Smooth muscle cell of the brain vasculature (primary cell): ENCODE measurements around the gene SLC51B.
"Not testable (repeated sequence)": the region's sequence is repeated elsewhere in the genome, so short reads cannot be mapped to it uniquely, and the experiment has no call there.

Source experiments
- DNase-seq: peaks from one replicate; pipeline ENCODE4 v3.0.0-alpha.2; 2012; ENCODE audit warnings: low read depth, low spot score

SLC51B gene

GRCh38 chr15:65083262-65083701 lies 38.1 kb downstream of the SLC51B start:
- no peak for DNase-seq

- DNase-seq: no peak
These were observed 39.5 kb downstream of the SLC51B start for GRCh38 chr15:65084500-65085206.

- DNase-seq: no peak
These were observed 40.1 kb downstream of the SLC51B start for GRCh38 chr15:65085207-65085753.

GRCh38 chr15:65085990-65086679 lies 40.9 kb downstream of the SLC51B start:
- no peak for DNase-seq

DNA sequence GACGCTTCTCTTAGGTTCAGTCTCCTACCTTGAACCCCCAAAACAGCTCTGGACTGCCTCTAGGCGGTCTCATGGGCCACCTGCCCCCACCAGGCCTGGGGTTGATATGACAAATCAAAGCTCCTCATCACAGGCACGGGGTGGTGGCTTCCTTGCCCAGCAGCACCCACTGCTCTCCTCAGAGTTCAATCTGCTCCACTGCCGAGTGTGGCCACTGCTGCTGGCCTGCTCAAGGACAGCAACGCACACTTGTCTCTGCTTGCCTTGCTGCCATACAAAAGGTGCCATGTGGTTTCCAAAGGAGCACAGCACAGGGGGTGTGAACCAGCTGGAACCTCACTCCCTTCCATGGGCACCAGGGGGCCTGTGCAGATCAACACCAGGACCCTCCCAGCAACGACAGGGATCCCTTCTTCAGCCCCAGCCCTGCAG lies 41.5 kb downstream of the SLC51B start:
- DNase-seq: no peak

- DNase-seq: no peak
These were observed 42.2 kb downstream of the SLC51B start for GRCh38 chr15:65087411-65087810.

- DNase-seq: no peak
These were observed 42.9 kb downstream of the SLC51B start for GRCh38 chr15:65087873-65088642.

- DNase-seq: no peak
These were observed 43.4 kb downstream of the SLC51B start for GRCh38 chr15:65088643-65089021.

GRCh38 chr15:65089206-65089824 lies 44.1 kb downstream of the SLC51B start:
- DNase-seq: no peak

DNA sequence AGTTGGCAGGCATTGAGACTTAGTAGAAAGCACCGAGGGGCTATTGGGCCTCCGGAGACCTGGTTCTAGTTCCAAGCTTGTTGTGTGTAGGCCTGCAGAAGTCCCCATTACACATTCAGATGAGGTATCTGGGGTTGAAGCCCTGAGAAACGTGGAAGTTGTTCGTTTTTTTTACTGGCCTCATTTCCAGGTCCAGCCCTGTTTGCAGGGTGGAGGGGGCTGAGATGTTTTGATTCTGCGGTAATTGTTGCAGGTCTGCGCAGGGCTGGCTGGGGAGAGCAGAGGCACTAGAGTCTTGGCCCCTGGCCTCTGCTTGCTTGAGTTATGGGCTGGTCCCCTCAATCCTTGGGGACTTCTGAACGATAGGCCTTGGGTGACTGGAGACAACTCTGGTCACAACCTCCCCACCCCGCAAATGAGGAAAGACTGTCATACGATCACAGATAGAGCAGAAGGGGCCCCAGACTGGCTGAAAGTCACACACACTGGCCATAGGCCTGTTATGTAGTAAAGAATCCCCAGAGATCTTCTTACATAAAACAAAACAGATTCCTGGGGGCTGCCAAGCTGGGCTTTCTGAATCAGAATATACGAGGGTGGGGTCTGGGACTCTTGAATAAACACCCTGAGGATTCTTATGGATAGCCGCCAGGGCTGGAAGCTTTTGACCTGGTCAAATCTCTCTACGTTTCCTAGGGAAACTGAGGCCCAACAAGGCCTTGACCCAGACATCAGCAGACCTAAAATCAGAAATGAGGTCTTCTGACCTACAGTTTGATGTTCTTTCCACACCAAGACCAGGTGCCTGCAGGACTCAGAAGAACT lies 47.0 kb downstream of the SLC51B start:
- no peak for DNase-seq

DNA sequence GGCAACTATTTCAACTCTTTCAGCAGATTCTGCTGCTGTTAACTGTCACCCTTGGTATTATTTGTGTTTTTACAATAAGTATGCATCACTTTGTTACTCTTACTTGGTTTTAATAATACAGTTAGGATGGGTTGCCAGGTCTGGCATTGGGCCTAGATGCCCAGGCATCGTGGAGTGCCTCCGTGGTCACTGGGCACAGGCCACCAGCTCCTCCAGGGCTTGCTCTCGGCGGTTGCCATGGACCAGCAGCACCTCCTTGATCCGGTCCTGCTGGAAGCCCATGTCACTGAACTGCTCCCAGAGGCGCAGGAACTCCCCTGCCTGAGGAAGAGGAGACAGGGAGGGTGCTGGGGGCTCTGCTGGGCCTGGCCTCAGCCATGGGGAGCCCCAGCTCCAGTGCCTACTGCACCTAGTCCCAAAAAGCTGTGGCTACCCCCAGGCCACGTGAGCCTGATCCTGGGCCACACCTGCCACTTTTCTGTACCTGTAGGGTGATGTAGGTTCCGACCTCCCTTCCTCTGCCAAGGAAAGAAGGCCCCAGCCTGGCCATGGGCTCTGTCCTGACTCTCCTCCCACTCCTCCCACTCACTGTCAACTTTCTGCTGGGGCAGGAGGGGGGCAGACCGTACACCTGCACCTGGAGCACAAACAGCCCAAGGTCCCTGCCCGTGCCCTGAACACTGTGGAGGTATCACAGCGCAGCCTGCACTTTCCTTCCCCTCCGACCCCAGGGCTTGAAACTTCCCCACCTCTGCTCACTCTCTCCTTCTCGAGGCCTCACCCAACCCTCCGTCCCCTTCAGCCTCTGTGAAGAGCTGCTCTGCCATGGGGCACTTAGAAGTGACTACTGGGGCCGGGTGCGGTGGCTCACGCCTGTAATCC lies 48.0 kb downstream of the SLC51B start:
- no peak for DNase-seq

GRCh38 chr15:65093793-65094170 lies 48.6 kb downstream of the SLC51B start:
- DNase-seq: not testable (repeated sequence)

DNA sequence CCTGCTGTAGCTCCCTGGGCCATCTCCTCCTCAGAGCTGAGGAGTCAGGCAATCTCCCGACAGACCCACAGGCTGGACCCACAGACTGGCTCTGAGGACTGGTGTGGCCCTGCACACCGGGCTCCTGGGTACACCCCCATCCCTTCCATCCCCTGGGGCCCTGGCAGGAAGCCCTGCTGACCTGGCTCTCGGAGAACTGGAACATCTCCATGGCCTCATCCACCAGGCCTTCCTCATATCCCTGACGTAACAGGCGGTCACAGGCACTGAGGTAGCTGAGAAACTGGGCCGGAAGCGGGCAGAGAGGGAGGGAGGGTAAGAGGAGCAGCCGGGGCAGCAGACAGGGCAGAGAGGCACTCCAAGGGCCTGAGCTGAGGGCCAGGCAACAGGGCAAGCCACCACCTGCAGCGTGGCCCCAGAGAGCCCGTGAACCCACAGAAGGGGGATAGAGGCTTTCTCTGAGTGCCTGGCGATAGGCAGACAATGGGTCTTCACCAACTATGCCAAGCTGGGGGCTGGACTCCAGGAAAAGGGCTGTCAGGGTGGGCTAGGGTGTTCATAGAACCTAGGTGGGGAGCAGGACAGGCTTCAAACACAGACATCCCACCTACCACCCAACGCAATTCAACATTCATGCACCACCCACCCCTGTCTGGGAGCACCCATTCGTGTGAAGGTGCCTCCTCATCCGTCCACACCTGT lies 49.3 kb downstream of the SLC51B start:
- no peak for DNase-seq

DNA sequence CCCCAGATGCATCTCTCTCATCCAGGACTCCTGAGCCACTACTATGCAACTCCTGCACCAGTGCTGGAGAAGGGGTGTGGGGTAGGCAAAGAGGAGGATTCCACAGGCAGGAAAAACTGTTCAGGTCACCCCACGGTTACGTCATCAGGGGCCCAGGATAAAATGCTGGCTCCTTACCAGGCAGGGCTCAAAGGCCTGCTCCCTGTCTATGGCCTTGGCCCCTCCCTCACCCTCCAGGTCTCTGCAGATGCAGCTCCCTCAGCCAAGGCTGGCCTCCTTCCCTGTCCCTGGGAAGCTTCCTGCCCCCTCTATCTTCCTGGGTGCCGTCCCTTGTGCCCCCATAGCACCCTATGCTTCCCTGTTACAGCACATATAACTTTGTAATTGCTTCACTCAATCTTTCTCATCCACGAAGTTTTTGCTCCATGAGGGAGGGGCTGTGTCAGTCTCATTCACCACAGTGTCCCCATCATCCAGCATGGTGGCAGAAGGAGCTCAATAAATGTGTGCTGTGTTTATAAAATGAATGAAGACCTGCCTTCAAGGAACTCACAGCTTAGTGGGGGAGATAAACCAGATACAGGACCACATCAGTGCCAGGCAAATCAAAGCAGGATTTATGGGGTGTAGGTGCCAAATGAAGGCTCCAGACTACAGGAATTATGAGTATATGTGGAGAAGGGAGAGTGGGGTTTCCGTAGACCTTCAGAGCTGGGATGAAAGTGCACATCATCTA lies 50.0 kb downstream of the SLC51B start:
- DNase-seq: no peak

- no peak for DNase-seq
These were observed 50.5 kb downstream of the SLC51B start for GRCh38 chr15:65095747-65096104.

GRCh38 chr15:65096481-65097385 lies 51.5 kb downstream of the SLC51B start:
- no peak for DNase-seq

- no peak for DNase-seq
These were observed 52.6 kb downstream of the SLC51B start for GRCh38 chr15:65097651-65098263.
